ENCODE measurements around the gene S100A3.

GRCh38 chr1:153509036-153509435 is 40.0 kb downstream of the S100A3 start:
- no peak for TF ChIP-seq CTCF (IDR thresholded peaks at IDR 0.05; ENCODE audit: low read depth, low read length, missing input control)
- TF ChIP-seq MAX (IDR thresholded peaks at IDR 0.05): no peak
- no peak for TF ChIP-seq REST (IDR thresholded peaks at IDR 0.05)
- no peak for TF ChIP-seq SP1 (IDR thresholded peaks at IDR 0.05)
- no peak for TF ChIP-seq RAD21 (IDR thresholded peaks at IDR 0.05)
- TF ChIP-seq GABPA (IDR thresholded peaks at IDR 0.05 in 1 of 2, conservative IDR thresholded peaks at IDR 0.05 in 1 of 2): no peak
- TF ChIP-seq YY1 (IDR thresholded peaks at IDR 0.05): no peak
- no peak for TF ChIP-seq EGR1 (IDR thresholded peaks at IDR 0.05; ENCODE audit: low read depth in 2 of 2)
- TF ChIP-seq JUND (IDR thresholded peaks at IDR 0.05): no peak
- no peak for TF ChIP-seq TAF1 (conservative IDR thresholded peaks at IDR 0.05)
